ENCODE measurements around the gene CFDP1. TPM values are rescaled to one million over a fixed set of nuclear protein-coding genes. Genes with fewer than 3 reads are reported as not detected.

Gene CFDP1
- total RNA-seq, 6 experiments from 2014 or later: 23.9 to 43.3 (median 36.0) TPM

- TF ChIP-seq POLR2A (IDR thresholded peaks at IDR 0.05): no peak
- TF ChIP-seq CTCF (IDR thresholded peaks at IDR 0.05): no peak
These were observed 29.5 kb upstream of the CFDP1 start for GRCh38 chr16:75462806-75463205.

GRCh38 chr16:75461575-75461974 is 28.3 kb upstream of the CFDP1 start:
- peaks cover 0 to 7% (median 0%) of the 10 kb centered on the region in 4 donors for H3K4me1 ChIP-seq
- TF ChIP-seq POLR2A (IDR thresholded peaks at IDR 0.05): no peak
- no peaks in the 10 kb centered on the region for H3K27me3 ChIP-seq
- 95% methylated on average over 2 of the region's 2 CpGs for WGBS (ENCODE audit: insufficient coverage, low coverage, low lambda C conversion rate, missing lambda C conversion rate)
- DNase-seq (no peak), ATAC-seq (no peak)
- H3K4me3 ChIP-seq: no peak overlapping the region
- H3K36me3 ChIP-seq: no peaks in the 10 kb centered on the region
- no peaks in the 10 kb centered on the region for H3K9me3 ChIP-seq
- H3K27ac ChIP-seq: no peak overlapping the region
- intact Hi-C loops (cut with DNase I): no loop called here

More at GRCh38 chr16:75462806-75463205, 29.5 kb upstream of the CFDP1 start:
- DNase-seq (no peak), ATAC-seq (no peak)
- Histone ChIP-seq H3K4me1 (peaks cover 0 to 7% (median 0%) of the 10 kb centered on the region in 4 donors), H3K36me3 (no peaks in the 10 kb centered on the region), H3K27me3 (no peaks in the 10 kb centered on the region), H3K9me3 (no peaks in the 10 kb centered on the region), H3K4me3 (peak overlapping the region in 1 of 3 donors; percentile 97), H3K27ac (no peak overlapping the region)
- intact Hi-C loops (cut with DNase I): no loop called here
- WGBS (ENCODE audit: insufficient coverage, low coverage, low lambda C conversion rate, missing lambda C conversion rate): 33% methylated on average over 2 of the region's 2 CpGs

- H3K36me3 ChIP-seq: no peaks in the 10 kb centered on the region
- DNase-seq: no peak
- no peak for ATAC-seq
- H3K4me1 ChIP-seq: peaks cover 0 to 7% (median 0%) of the 10 kb centered on the region in 4 donors
- H3K9me3 ChIP-seq: no peaks in the 10 kb centered on the region
- no peak overlapping the region for H3K4me3 ChIP-seq
- H3K27ac ChIP-seq: no peak overlapping the region
- TF ChIP-seq CTCF (IDR thresholded peaks at IDR 0.05) (no peak), POLR2A (IDR thresholded peaks at IDR 0.05) (no peak)
- intact Hi-C loops (cut with DNase I): no loop called here
- 30% methylated on average over 1 of the region's 1 CpG for WGBS (ENCODE audit: insufficient coverage, low coverage, low lambda C conversion rate, missing lambda C conversion rate)
- H3K27me3 ChIP-seq: no peaks in the 10 kb centered on the region
These were observed 27.1 kb upstream of the CFDP1 start for GRCh38 chr16:75460446-75460845.

GRCh38 chr16:75459691-75460090 is 26.4 kb upstream of the CFDP1 start:
- Histone ChIP-seq H3K4me3 (no peak overlapping the region), H3K9me3 (no peaks in the 10 kb centered on the region), H3K27ac (no peak overlapping the region), H3K36me3 (no peaks in the 10 kb centered on the region), H3K27me3 (no peaks in the 10 kb centered on the region), H3K4me1 (peaks cover 0 to 7% (median 0%) of the 10 kb centered on the region in 4 donors)
- 89% methylated on average over 3 of the region's 4 CpGs for WGBS (ENCODE audit: insufficient coverage, low coverage, low lambda C conversion rate, missing lambda C conversion rate)
- intact Hi-C loops (cut with DNase I): no loop called here
- ATAC-seq: no peak
- peak in 1 of 3 donors; percentile 29 for DNase-seq
- TF ChIP-seq POLR2A (IDR thresholded peaks at IDR 0.05): no peak
- no peak for TF ChIP-seq CTCF (IDR thresholded peaks at IDR 0.05)

GRCh38 chr16:75458439-75458838 is 25.1 kb upstream of the CFDP1 start:
- no peak for ATAC-seq
- Histone ChIP-seq H3K4me1 (peaks cover 0 to 11% (median 0%) of the 10 kb centered on the region in 4 donors), H3K27me3 (no peaks in the 10 kb centered on the region), H3K9me3 (no peaks in the 10 kb centered on the region), H3K36me3 (no peaks in the 10 kb centered on the region), H3K4me3 (no peak overlapping the region), H3K27ac (no peak overlapping the region)
- 87% methylated on average over 2 of the region's 2 CpGs for WGBS (ENCODE audit: insufficient coverage, low coverage, low lambda C conversion rate, missing lambda C conversion rate)
- DNase-seq: no peak
- intact Hi-C loops (cut with DNase I): no loop called here
- no peak for TF ChIP-seq CTCF (IDR thresholded peaks at IDR 0.05)
- no peak for TF ChIP-seq POLR2A (IDR thresholded peaks at IDR 0.05)
